NCI-H82 (cell line): ENCODE measurements around the gene GEMIN8.

Experiments
- DNase-seq: peaks from one replicate; lab custom pipeline; 2025; lab: John Stamatoyannopoulos, UW

GEMIN8 gene

GRCh38 chrX:14015294-14015693 is 14.4 kb downstream of the GEMIN8 start:
- DNase-seq: no peak

- no peak for DNase-seq
Observed at GRCh38 chrX:14014526-14014925, 15.2 kb downstream of the GEMIN8 start.

GRCh38 chrX:14013054-14013453 is 16.6 kb downstream of the GEMIN8 start:
- no peak for DNase-seq

GRCh38 chrX:14010566-14010965 is 19.1 kb downstream of the GEMIN8 start:
- no peak for DNase-seq

- DNase-seq: no peak
Observed at GRCh38 chrX:14006540-14006939, 23.2 kb downstream of the GEMIN8 start.

- no peak for DNase-seq
Observed at GRCh38 chrX:14003876-14004425, 25.7 kb downstream of the GEMIN8 start.

- DNase-seq: no peak
Observed at GRCh38 chrX:14003028-14003427, 26.7 kb downstream of the GEMIN8 start.

- no peak for DNase-seq
Observed at GRCh38 chrX:13996650-13997049, 33.0 kb downstream of the GEMIN8 start.

- no peak for DNase-seq
Observed at GRCh38 chrX:13994536-13995080, 35.1 kb downstream of the GEMIN8 start.

- DNase-seq: no peak
Observed at GRCh38 chrX:13994104-13994503, 35.6 kb downstream of the GEMIN8 start.

- DNase-seq: no peak
Observed at GRCh38 chrX:13990126-13990800, 39.4 kb downstream of the GEMIN8 start.

- DNase-seq: no peak
Observed at GRCh38 chrX:13985697-13986435, 43.8 kb downstream of the GEMIN8 start.

GRCh38 chrX:13983734-13984133 is 46.0 kb downstream of the GEMIN8 start:
- no peak for DNase-seq

- no peak for DNase-seq
Observed at GRCh38 chrX:13968198-13968597, 61.5 kb downstream of the GEMIN8 start.

- DNase-seq: no peak
Observed at GRCh38 chrX:13967636-13968035, 62.1 kb downstream of the GEMIN8 start.

- no peak for DNase-seq
Observed at GRCh38 chrX:13966793-13967125, 62.9 kb downstream of the GEMIN8 start.

GRCh38 chrX:13966071-13966792 is 63.5 kb downstream of the GEMIN8 start:
- no peak for DNase-seq

GRCh38 chrX:13965531-13965930 is 64.2 kb downstream of the GEMIN8 start:
- no peak for DNase-seq

GRCh38 chrX:13956998-13957397 is 72.7 kb downstream of the GEMIN8 start:
- no peak for DNase-seq
